Liver (tissue), 3 donors: Measurements from ENCODE around the gene PSENEN.

Experiments used
- GABPA ChIP-seq, 2 donors: IDR thresholded peaks in 1 of 2; conservative IDR thresholded peaks in 1 of 2; 2 replicates each; pipeline ENCODE4 v1.6.1; 2016; ENCODE audit warnings: antibody characterized with exemption in 2 of 2, mild to moderate bottlenecking in 1 of 2, moderate library complexity in 1 of 2
- HNF4G ChIP-seq: IDR thresholded peaks from 2 replicates; pipeline ENCODE4 v1.6.1; 2016; ENCODE audit warnings: antibody characterized with exemption
- TAF1 ChIP-seq: conservative IDR thresholded peaks from 2 replicates; pipeline ENCODE4 v1.6.1; 2016; ENCODE audit warnings: antibody characterized with exemption, mild to moderate bottlenecking
- TF ChIP-seq, protein P1 (sequence below): IDR thresholded peaks from 2 replicates; pipeline ENCODE4 v1.6.1; 2016; ENCODE audit warnings: antibody characterized with exemption, mild to moderate bottlenecking
- TF ChIP-seq, protein P2 (sequence below): fragments of 150-350 bp; IDR thresholded peaks from 2 replicates; pipeline ENCODE4 v1.5.1; 2017; ENCODE audit warnings: improper control_type of control experiment, low read depth, low read length; ENCODE audit not compliant: missing input control
- TF ChIP-seq, protein P3 (sequence below): IDR thresholded peaks from 2 replicates; pipeline ENCODE4 v1.6.1; 2016; ENCODE audit warnings: antibody characterized with exemption
- donor health status: healthy.
- donor health status: healthy.

DNA sequence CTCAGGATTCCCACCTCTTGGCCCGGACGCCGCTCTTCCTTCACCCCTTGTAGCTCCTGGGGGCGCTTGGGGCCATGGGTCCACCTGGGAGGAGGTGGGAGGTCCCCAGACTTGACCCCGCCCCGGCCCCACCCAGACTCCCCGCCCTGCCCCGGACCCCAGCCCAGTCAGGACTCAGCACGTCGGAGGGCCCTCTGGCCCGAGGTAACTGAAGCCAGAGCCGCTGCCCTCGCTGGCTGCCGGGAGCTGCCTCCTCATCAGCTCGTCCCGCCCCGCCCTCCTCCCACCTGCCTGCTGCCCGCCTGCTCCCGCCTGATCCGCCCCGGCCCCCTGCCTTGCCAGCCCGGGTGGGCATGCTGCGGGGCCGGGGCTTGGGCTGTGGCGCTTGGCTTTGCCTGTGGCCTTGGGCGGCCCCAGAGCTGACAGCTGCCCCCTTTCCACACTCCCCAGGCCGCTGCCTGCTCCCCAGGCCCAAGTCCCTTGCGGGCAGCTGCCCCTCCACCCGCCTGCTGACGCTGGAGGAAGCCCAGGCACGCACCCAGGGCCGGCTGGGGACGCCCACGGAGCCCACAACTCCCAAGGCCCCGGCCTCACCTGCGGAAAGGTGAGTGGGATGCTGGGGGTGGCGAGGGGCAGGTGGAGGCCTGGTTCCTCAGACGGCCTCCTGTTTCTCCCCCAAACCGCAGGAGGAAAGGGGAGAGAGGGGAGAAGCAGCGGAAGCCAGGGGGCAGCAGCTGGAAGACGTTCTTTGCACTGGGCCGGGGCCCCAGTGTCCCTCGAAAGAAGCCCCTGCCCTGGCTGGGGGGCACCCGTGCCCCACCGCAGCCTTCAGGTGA is 39.3 kb downstream of the PSENEN start:
- TF ChIP-seq, protein P1, sequence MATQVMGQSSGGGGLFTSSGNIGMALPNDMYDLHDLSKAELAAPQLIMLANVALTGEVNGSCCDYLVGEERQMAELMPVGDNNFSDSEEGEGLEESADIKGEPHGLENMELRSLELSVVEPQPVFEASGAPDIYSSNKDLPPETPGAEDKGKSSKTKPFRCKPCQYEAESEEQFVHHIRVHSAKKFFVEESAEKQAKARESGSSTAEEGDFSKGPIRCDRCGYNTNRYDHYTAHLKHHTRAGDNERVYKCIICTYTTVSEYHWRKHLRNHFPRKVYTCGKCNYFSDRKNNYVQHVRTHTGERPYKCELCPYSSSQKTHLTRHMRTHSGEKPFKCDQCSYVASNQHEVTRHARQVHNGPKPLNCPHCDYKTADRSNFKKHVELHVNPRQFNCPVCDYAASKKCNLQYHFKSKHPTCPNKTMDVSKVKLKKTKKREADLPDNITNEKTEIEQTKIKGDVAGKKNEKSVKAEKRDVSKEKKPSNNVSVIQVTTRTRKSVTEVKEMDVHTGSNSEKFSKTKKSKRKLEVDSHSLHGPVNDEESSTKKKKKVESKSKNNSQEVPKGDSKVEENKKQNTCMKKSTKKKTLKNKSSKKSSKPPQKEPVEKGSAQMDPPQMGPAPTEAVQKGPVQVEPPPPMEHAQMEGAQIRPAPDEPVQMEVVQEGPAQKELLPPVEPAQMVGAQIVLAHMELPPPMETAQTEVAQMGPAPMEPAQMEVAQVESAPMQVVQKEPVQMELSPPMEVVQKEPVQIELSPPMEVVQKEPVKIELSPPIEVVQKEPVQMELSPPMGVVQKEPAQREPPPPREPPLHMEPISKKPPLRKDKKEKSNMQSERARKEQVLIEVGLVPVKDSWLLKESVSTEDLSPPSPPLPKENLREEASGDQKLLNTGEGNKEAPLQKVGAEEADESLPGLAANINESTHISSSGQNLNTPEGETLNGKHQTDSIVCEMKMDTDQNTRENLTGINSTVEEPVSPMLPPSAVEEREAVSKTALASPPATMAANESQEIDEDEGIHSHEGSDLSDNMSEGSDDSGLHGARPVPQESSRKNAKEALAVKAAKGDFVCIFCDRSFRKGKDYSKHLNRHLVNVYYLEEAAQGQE: no peak
- TF ChIP-seq, protein P2, sequence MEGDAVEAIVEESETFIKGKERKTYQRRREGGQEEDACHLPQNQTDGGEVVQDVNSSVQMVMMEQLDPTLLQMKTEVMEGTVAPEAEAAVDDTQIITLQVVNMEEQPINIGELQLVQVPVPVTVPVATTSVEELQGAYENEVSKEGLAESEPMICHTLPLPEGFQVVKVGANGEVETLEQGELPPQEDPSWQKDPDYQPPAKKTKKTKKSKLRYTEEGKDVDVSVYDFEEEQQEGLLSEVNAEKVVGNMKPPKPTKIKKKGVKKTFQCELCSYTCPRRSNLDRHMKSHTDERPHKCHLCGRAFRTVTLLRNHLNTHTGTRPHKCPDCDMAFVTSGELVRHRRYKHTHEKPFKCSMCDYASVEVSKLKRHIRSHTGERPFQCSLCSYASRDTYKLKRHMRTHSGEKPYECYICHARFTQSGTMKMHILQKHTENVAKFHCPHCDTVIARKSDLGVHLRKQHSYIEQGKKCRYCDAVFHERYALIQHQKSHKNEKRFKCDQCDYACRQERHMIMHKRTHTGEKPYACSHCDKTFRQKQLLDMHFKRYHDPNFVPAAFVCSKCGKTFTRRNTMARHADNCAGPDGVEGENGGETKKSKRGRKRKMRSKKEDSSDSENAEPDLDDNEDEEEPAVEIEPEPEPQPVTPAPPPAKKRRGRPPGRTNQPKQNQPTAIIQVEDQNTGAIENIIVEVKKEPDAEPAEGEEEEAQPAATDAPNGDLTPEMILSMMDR: no peak
- TF ChIP-seq HNF4G (no peak), TAF1 (no peak), GABPA (IDR thresholded peaks at IDR 0.05 in 1 of 2, conservative IDR thresholded peaks at IDR 0.05 in 1 of 2) (no peak)
- TF ChIP-seq, protein P3, sequence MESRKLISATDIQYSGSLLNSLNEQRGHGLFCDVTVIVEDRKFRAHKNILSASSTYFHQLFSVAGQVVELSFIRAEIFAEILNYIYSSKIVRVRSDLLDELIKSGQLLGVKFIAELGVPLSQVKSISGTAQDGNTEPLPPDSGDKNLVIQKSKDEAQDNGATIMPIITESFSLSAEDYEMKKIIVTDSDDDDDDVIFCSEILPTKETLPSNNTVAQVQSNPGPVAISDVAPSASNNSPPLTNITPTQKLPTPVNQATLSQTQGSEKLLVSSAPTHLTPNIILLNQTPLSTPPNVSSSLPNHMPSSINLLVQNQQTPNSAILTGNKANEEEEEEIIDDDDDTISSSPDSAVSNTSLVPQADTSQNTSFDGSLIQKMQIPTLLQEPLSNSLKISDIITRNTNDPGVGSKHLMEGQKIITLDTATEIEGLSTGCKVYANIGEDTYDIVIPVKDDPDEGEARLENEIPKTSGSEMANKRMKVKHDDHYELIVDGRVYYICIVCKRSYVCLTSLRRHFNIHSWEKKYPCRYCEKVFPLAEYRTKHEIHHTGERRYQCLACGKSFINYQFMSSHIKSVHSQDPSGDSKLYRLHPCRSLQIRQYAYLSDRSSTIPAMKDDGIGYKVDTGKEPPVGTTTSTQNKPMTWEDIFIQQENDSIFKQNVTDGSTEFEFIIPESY: no peak
